HG03196 (cell line): ENCODE measurements around the gene TRIP13.
"Not testable (repeated sequence)": the region's sequence is repeated elsewhere in the genome, so short reads cannot be mapped to it uniquely, and the experiment has no call there.

ENCODE experiments used
- ATAC-seq: cut with Tn5 transposase; IDR thresholded peaks from one replicate; pipeline ENCODE4 v1.9.1; 2021; ENCODE audit not compliant: unreplicated experiment

TRIP13 gene

DNA sequence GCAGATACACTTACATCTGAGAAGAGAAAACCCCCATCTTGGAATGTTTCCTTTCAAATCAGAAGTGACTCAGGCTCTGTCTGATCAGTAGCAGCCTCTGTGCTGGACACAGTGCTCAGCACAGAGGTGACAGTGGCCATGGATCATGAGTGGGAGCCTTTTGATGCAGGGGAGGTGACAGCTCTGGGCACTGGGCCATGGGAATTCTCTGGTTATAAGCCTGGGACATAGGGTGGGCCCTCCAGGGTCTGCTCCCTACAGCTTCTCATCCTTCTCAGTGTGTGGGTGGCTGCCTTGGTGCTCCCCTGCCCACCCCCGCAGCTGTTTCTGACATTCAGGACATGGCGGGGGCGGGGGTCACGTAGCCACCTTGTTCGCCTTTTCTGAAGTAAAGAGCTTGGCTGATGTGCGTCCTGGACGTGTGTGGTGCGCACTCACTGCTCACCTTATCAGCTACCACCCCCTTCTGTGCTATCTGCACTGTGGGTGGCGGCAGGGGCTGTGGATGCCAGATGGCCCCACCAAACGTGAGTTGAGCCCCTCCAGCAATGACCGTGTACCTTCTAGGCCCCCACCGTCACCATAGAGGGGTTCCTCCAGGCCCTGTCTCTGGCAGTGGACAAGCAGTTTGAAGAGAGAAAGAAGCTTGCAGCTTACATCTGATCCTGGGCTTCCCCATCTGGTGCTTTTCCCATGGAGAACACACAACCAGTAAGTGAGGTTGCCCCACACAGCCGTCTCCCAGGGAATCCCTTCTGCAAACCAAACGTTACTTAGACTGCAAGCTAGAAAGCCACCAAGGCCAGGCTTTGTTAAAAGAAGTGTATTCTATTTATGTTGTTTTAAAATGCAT lies 24.0 kb downstream of the TRIP13 start:
- no peak for ATAC-seq

DNA sequence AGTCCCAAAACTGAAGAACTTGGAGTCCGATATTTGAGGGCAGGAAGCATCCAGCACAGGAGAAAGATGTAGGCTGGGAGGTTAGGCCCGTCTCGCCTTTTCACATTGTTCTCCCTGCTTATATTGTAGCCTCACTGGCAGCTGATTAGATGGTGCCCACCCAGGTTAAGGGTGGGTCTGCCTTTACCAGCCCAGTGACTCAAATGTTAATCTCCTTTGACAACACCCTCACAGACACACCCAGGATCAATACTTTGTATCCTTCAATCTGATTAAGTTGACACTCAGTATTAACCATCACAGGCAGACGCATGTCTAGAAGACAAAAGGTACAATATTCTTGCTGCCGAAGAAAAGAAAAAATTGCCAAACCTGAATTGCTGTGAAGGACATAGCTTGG lies 26.0 kb downstream of the TRIP13 start:
- ATAC-seq, result not testable (repeated sequence)

DNA sequence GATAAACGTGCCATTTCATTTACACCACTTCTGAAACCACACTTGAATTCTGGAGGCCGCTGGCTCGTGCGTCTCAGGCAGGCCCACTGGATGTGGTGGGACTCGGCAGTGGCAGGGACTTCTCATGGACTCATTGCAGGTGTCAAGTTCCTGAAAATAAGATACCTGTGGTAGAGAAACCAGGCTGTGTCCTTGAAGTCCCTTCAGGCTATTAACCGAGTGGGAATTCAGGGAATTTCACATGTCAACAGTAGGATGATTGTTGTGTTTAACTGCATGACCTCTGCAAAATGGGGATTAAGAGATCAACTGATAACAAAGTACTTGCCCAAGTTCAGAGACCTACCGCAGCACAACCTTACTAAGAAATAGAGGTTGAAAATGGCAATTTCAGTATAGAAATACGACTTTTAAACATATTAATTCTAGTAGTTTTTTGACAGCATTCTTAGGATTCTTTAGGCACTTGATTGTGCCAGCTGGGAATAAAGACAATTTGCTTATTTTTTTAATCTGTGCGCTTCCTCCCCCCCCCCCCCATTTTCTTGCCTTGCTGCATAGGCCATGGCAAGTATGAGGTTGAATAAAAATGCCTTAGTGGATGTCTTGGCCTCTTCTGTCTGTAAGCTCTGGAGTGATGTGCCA lies 26.8 kb downstream of the TRIP13 start:
- no peak for ATAC-seq

DNA sequence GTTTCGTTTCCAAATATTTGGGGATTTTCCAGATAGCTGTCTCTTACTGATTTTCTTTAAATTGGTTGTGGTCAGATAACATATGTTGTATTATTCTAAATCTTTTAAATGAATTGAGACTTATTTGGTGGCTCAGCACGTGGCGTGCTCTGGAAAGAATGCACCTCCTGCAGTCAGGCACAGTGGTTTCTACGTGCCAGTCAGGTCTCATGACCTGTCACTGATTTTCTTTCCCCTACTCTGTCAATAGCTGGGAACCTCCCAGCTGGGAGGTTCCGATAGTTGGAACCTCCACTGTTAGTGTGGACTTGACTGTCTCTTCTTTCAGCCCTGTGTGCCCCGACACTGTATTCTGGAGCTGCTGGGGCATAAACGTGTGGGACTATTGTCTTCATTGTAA lies 27.6 kb downstream of the TRIP13 start:
- ATAC-seq, result no peak

DNA sequence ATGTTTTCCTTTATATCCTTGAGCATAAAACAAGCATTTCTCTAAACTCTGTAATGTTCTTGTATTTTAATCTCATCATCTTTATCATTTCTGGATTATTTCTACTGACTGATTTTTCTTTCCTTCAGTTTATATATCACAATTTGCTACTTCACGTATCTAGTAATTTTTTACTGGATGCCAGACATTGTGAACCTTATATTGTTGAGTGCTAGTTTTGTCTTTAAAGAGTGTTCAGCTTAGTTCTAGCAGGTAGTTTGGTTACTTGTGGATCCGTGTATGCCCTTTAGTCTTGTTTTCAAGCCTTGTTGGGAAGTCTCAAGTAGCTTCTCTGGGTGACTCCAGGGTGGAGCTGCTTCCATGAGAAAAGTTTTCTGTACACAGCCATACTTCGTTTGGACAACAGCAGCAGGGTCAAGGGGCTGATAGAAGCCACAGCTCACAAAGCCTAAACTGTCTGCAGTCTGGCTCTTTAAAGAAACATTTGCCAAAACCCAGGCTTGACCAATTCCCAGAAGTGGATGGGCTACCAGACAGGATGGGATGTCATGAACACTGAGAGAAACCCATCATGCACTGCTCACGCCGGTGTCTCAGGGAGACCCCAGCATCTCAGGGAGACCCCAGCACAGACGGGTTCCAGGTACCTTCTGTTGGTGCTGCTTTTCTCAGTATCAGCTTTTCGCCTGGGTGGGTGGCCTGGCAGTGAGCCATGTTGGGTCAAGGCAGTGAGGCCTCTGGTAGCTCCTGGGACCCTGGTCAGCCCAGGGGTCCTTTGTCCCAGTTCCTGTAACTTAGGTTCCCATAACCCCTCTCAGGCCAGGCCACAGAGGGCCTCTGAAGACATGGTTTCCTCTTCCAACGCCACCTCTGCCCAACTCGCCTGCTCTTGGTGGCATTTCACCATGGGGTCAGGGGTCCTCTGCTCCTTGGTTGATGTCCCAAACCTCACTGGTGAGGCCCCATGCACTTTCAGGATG lies 29.1 kb downstream of the TRIP13 start:
- no peak for ATAC-seq

DNA sequence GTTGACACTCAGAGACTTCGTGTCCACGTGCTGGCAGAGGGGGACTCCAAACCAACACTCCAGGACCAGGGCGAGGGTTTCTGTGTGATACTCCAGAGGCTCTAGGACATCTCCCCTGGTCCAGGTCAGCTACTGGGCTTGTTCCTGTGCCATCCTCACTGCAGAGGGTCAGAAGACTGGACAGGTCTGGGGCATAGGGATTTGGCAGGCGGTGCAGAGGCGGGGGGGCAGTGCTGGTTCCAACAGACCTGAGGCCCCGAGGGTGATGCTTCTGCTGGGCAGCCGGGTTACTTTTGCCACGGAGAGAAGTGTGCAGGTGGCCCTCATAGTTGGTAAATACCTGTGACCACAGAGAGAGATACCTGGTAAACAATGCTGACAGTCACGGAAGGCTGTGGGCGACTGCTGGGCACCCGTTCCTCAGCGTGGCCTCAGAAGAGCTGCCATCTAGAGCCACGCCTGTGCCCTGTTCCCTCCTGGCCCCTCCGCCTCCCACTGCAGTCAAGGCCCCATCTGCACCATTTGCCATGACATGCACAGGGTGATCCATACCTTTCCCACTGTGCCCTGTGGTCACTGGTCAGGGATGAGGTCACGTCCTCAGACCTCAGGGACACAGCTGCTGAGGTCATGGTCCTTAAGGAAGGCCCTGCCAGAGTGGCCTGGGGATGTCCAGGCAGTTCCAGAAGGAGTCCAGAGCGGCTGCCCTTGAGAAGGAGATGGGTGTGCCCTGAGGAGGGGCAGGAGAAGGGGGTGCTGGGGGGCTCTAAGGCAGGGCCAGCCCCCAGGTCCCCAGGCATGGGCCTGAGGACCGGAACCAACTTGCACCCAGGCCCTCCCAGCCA lies 30.0 kb downstream of the TRIP13 start:
- no peak for ATAC-seq

DNA sequence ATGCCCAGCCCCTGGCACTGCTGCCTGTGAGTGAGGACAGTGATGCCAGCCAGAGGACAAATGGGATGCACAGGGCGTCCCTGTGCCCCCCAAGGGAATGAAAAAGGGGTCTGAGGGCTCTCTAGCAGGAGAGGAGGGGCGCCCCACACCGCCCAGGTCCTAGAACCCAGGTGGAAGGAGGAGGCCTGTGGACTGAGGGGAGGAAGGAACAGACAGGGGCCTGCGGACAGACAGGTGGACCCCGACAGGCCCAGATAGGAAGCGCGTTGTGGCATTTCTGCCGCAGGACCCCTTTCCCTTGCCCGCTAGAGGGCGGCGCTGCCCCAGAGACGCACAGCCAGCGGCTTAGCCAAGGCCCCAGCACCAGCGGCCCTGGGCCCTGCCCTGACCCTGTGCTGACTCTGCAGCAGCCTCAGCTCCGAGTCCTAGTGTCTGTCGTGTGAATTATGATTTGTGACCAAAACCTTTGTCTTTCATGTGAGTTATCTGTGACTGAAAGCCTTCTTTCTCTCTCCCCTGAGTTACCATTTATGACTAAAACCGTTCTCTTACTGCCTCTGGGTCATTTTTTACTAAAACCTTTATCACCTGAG lies 30.7 kb downstream of the TRIP13 start:
- peak; percentile 68 for ATAC-seq

DNA sequence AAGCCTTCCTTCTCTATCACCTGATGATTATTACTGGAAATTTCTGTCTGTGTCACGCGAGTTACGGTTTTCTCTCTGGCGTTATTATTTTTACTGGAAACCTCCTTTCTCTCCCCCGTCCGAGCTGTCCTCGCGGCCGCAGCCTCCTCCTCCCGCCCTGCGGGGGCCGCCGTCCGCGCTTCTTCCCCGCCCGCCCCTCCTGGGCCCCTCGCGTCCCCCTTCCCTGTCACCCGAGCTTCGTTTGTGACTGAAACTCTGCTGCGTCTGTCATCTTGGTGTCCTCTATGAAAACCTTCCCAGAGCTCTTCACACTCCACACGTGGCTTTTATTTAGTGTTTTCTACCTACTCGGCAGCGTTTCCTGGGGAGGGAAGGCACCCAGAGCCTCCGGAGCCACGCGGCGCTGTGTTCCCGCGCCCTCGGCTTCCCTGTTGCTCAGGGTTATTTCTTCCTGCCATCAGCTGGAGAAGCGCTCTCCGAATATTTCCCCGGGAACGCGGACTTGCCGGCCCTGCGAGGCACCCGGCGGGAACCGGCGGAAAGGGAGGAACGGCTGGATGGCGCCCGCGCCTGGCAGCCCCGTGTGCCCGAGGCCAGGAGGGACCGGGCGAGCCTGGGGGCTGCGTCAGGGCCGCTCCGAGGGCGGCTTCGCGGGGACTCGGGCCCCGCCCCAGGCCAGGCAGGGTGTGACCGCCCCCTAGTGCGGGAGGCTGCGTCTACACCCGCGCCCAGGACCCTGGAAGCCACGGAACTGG lies 33.9 kb downstream of the TRIP13 start:
- ATAC-seq, result no peak

DNA sequence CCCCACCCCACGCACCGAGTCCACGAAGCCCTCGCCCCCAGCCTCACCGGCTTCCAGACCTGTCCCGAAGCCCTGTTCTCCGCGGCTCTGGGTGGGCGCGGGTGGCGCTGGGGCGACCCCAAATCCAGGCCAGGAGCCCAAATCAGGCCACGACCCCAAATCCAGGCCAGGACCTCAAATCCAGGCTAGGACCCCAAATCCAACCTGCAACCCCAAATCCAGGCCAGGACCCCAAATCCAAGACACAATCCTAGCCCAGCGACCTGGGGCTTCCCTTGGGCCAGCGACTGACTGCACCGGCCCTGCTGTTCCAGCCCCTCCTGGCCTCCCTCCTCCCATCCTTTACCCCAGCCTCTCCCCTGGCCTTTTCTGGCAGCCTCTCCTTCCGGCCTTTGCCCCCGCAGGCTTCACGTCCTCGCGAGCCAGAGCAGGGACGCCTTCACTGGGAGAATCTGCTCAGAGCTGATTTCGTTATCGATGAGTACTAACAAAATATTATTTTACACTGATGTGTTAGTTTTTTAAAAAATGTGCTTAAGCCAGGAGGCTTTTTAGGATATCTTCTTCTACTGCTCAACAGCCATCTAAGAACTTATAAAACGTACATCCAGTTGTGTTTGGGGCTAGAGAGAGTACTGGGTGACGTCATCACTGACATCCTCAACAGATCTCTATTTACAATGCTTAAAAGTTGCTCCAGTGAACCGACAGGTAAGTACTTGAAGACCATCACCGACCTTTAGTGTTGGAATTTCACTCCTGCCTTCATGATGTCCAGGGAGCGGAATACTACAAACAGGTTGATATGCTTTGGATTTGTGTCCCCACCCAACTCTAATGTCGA lies 34.7 kb downstream of the TRIP13 start:
- ATAC-seq, result no peak

DNA sequence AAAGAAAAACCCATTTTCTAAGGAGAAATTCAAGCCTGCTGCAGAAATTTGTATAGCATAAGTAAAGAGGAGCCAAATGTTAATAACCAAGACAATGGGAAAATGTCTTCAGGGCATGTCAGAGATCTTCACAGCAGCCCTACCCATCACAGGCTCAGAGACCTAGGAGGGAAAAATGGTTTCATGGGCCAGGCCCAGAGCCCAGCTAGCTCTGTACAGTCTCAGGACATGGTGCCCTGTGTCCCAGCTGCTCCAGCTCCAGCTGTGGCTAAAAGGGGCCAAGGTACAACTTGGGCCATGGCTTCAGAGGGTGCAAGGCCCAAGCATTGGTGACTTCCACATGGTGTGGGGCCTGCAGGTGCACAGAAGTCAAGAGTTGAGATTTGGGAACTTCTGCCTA lies 36.5 kb downstream of the TRIP13 start:
- not testable (repeated sequence) for ATAC-seq

DNA sequence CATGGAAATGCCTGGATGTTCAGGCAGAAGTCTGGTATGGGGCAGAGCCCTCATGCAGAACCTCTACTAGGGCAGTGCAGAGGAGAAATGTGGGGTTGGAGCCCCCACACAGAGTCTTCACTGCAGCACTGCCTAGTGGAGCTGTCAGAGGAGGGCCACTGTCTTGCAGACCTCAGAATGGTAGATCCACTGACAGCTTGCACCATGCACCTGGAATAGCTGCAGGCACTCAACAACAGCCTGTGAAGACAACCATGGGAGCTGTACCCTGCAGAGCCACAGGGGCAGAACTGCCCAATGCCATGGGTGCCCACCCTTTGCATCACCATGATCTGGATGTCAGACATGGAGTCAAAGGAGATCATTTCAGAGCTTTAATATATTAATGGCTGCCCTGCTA lies 36.9 kb downstream of the TRIP13 start:
- ATAC-seq, result no peak

DNA sequence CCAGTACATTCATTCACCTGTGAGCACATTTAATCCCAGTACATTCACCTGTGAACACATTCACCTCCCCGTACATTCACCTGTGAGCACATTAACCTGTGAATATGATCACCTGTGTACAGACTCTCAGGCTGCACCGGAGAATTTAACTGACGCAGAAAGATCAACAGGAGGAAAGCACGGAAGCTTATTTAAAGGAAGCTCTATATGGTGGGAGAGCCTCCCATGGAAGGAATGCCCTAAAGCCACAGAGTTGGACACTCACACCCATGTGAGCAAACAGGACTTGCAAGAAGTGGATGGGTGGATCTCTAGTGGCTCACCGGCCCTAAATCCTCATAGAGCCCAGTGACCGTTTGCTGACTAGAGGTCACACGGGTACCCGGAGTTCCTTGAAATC lies 38.2 kb downstream of the TRIP13 start:
- ATAC-seq, result no peak

DNA sequence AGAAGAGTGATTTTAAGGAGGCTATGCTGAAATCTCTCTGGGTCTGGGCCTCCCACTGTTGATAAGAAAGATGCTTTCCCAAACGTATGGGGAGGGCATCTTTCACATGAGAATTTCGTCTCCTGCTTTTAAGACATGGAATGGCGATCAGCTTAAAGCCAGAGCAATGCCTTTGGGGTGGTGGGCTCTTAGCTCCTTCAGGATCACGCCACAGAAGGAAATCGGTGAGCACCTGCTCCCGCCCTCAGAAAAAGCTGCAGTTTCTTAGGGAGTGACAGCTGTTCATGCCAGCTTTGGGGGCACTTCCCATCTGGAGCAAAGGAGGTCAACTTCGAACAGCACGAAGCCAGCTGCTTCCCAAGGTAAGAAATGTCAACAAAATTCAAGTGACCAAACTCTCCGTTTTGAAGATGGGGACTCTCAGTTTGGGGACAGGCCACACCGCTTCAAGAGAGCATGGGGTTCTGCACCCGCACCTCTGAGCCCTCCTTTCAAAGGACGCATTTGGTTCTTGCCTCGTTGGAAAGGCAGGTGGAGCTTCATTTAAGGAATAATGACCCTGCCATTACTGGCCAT lies 39.0 kb downstream of the TRIP13 start:
- ATAC-seq, result no peak

DNA sequence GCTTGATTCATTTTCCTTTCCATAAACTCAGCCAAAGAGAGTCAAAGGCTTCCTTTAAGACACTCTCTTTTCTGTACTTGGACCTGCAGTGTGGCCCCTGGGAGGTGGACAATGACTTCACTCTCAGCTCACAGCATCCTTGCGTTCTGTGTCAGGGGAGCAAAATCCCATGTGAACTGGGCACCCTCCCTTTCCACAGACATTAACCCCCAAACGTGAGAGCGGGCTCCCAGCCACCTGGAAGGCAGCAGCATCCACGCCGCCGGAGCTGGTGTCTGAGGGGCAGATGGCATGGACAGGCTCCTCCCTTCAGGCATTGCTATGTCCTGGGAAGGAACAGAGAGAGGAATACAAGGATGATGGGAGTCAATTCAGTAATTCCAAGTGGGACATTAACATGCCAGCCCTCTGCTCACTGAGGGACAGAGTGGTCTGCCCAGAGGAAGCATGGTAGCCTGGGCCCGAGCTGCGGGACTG lies 39.5 kb downstream of the TRIP13 start:
- ATAC-seq, result no peak

DNA sequence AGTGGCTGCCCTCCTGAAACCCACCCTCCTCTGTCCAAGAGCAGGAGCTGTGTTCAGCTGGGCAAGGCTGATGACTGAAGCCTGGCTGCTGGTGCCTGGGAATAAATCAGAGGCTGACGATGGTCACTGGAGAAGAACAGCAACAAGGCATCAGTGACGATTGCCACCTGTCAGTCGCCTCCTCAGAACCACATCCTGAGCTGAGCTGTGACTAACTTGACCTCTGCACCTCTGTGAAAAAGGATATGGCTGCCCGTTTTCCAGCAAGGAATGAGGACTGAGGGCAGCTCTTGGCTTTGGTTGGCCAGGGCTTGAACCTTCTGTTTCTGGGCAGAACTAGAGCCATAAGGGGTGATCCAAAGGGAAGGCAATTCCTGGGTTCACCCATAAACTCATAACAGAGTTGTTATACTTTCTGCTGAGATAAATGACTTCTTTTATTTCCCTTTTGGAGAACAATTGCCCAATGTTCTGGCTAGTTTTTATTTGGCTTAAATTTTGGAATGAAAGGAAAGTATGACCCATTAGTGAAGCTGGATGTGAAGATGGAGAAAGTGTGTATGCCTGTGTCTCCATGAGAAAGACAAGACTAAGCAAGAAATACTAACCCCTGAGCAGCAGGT lies 40.1 kb downstream of the TRIP13 start:
- ATAC-seq, result no peak

DNA sequence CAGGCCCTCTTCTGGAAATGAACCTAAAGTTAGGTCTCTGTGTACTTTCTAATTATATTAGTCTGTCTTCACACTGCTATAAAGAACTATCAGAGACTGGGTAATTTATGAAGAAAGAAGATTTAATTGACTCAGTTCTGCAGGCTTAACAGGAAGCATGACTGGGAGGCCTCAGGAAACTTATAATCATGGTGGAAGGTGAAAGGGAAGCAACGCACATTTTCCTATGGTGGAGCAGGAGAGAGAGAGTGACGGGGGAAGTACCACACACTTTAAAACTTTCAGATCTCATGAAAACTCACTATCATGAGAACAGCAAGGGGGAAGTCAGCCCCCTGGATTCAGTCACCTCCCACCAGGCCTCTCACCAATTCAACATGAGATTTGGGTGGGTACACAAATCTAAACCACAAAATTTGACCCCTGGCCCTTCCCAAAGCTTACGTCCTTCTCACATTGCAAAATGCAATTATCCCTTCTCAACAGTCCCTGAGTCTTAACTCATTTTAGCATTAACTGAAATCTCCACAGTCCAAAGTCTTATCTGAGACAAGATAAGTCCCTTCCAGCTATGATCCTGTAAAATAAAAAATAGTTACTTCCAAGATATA lies 40.7 kb downstream of the TRIP13 start:
- ATAC-seq, result no peak

DNA sequence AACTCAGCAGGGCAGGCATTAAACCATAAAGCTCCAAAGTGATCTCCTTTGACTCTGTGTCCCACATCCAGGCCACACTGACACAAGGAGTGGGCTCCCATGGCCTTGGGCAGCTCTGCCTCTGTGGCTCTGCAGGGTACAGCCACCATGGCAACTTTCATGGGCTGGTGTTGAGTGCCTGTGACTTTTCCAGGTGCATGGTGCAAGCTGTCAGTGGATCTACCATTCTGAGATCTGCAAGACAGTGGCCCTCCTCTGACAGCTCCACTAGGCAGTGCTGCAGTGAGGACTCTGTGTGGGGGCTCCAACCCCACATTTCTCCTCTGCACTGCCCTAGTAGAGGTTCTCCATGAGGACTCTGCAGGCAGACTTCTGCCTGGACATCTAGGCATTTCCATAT lies 41.3 kb downstream of the TRIP13 start:
- ATAC-seq, result not testable (repeated sequence)
